Astrocyte of the cerebellum (primary cell): ENCODE results near the gene KCNJ12.

Experiments
- DNase-seq: peaks from one replicate; pipeline ENCODE4 v3.0.0-alpha.2; 2011; ENCODE audit warnings: low read depth
- H3K4me3 ChIP-seq: 2 replicates; pipeline ENCODE4 v1.5.1; 2011; ENCODE audit warnings: mild to moderate bottlenecking, low read depth, low read length, moderate library complexity
- CTCF ChIP-seq: IDR thresholded peaks from 2 replicates; pipeline ENCODE4 v1.5.1; 2012; ENCODE audit warnings: low read length, low read depth, moderate library complexity, mild to moderate bottlenecking; ENCODE audit errors: missing control alignments
- in situ Hi-C: cut with HindIII; loops from 2 replicates; pipeline ENCODE4 v1.10.0; 2017; ENCODE audit warnings: low sequenced_read_pairs

KCNJ12 gene

GRCh38 chr17:21357281-21357680 lies 18.9 kb upstream of the KCNJ12 start:
- in situ Hi-C loops, result no loop called here
- H3K4me3 ChIP-seq, result no peak overlapping the region
- DNase-seq, result no peak

DNA sequence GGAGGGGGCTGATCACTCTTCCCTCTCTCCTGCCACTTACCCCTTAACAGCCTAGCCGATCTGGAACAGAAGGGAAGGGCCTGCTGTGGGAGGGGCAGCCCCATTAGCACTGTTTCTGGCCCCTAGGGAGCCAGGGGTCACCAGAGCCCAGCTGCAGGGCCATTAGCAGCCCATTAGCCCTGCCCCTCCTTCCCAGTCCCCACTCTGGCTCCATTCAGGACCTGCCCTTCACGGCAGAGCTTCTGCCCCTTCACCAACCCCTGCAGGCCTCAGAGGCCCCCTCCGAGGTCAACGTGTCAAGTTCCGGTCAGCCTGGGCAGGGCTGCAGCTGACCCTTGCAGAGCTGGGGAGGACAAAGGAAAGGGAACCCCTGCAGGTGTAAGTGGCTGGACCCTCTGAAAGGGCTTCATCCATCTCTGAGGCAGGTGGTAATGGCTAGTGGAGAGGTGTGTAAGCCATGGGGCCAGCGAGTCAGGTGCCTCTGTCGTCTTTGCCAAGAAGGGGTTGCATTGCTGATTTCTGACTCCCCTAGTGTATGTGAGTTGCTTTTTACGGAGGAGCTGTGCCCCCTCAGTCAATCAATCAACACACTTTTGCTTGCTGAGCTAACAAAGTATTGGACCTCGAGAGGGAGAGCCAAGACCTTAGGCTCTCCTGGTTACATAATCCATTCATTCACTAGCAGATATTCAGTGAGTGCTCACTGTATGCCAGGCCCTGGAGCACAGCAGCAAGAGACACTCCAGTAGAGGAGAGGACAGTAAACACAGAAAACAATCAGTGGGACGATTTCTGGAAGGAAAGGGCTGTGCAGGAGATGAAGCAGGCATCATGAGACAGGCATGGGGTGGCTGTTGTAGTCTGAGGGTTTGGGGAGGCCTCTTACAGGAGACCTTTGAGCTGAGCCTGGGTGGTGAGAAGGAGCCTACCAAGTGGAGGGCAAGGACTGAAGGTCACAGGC lies 18.2 kb upstream of the KCNJ12 start:
- in situ Hi-C loops, result no loop called here
- no peak overlapping the region for H3K4me3 ChIP-seq
- no peak for DNase-seq
- no peak for TF ChIP-seq CTCF

More at GRCh38 chr17:21357281-21357680, 18.9 kb upstream of the KCNJ12 start:
- no peak for TF ChIP-seq CTCF

GRCh38 chr17:21358682-21359482 lies 17.3 kb upstream of the KCNJ12 start:
- no peak for TF ChIP-seq CTCF
- no peak overlapping the region for H3K4me3 ChIP-seq
- in situ Hi-C loops, result no loop called here
- no peak for DNase-seq

GRCh38 chr17:21359483-21359840 lies 16.7 kb upstream of the KCNJ12 start:
- no peak for TF ChIP-seq CTCF
- no peak for DNase-seq
- in situ Hi-C loops, result no loop called here
- no peak overlapping the region for H3K4me3 ChIP-seq

GRCh38 chr17:21360048-21360447 lies 16.1 kb upstream of the KCNJ12 start:
- in situ Hi-C loops, result no loop called here
- no peak for DNase-seq
- TF ChIP-seq CTCF, result no peak

DNA sequence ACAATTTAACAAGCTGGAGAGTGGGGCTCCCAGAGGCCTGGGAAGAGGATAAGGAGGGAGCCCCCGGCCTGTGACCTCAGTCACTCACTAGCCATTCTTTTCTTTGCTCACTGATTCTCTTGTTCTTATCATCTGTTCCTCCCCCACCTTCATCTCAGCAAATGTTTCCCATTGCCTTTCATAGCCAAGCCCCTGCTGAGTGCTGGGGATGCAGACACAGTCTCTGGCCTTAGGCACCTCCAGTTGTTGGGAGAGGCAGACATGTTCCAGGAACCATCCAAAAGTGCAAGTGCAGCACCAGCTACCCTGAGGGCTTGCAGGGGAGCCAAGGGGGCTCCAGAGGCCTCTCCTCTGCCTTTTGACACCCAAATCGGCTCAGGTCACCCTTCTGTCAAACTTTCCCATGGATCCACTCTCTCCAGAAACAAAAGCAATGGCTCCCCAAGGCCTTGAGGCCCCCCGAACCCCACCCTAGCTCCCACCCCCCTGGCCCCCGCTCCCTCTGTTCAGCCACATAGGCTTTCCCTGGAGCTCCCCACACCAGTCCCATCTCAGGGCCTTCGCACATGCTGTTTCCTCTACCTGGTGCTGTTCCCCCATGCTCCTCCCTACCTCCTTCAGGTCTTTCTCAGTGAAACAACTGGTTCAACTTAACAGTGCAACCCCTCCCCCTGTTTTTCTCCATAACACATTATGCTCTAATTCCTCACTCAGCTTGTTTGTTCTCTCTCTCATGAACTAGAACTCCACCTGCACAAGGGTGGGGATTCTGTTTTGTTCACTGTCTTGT lies 14.9 kb upstream of the KCNJ12 start:
- no peak for DNase-seq
- no peak overlapping the region for H3K4me3 ChIP-seq
- no peak for TF ChIP-seq CTCF
- in situ Hi-C loops, result no loop called here

More at GRCh38 chr17:21360048-21360447, 16.1 kb upstream of the KCNJ12 start:
- no peak overlapping the region for H3K4me3 ChIP-seq
